Right hindlimb (tissue), 1 donor: Measurements from ENCODE around the gene ENOSF1.
"Not testable (repeated sequence)": the region's sequence is repeated elsewhere in the genome, so short reads cannot be mapped to it uniquely, and the experiment has no call there.

Experiments
- DNase-seq: peaks from one replicate; pipeline ENCODE4 v3.0.0-alpha.2; 2018

Gene ENOSF1

GRCh38 chr18:712401-713134 lies at the start of gene ENOSF1:
ENOSF1 (minus strand) TSS chr18:712630; CDS start chr18:712587, 43 bp downstream.
- peak; percentile 85 for DNase-seq

GRCh38 chr18:759864-760263 lies 47.4 kb upstream of the ENOSF1 start:
- not testable (repeated sequence) for DNase-seq

- no peak for DNase-seq
These were observed 43.1 kb upstream of the ENOSF1 start for GRCh38 chr18:755506-755905.

- DNase-seq = no peak
These were observed 42.2 kb upstream of the ENOSF1 start for GRCh38 chr18:754656-755055.

GRCh38 chr18:750456-750855 lies 38.0 kb upstream of the ENOSF1 start:
- no peak for DNase-seq

GRCh38 chr18:744832-745597 lies 32.6 kb upstream of the ENOSF1 start:
- no peak for DNase-seq

- DNase-seq = no peak
These were observed 29.6 kb upstream of the ENOSF1 start for GRCh38 chr18:741931-742512.

GRCh38 chr18:732371-732770 lies 19.9 kb upstream of the ENOSF1 start:
- no peak for DNase-seq

GRCh38 chr18:731185-731584 lies 18.8 kb upstream of the ENOSF1 start:
- DNase-seq = no peak

GRCh38 chr18:730692-731091 lies 18.3 kb upstream of the ENOSF1 start:
- DNase-seq = no peak

GRCh38 chr18:730120-730519 lies 17.7 kb upstream of the ENOSF1 start:
- DNase-seq = not testable (repeated sequence)

- no peak for DNase-seq
These were observed 13.2 kb upstream of the ENOSF1 start for GRCh38 chr18:725646-726045.

GRCh38 chr18:723541-724080 lies 11.2 kb upstream of the ENOSF1 start:
- DNase-seq = no peak

- DNase-seq = no peak
These were observed 4.6 kb upstream of the ENOSF1 start for GRCh38 chr18:717003-717402.

GRCh38 chr18:715626-716025 lies 3.2 kb upstream of the ENOSF1 start:
- no peak for DNase-seq

- DNase-seq = no peak
These were observed 683 bp upstream of the ENOSF1 start for GRCh38 chr18:713135-713490.

GRCh38 chr18:711657-712400 lies 601 bp downstream of the ENOSF1 start:
- DNase-seq = peak; percentile 76

GRCh38 chr18:711310-711656 lies 1.1 kb downstream of the ENOSF1 start:
- no peak for DNase-seq

- no peak for DNase-seq
These were observed 1.8 kb downstream of the ENOSF1 start for GRCh38 chr18:710418-711300.

GRCh38 chr18:709771-710170 lies 2.7 kb downstream of the ENOSF1 start:
- no peak for DNase-seq

GRCh38 chr18:708096-708495 lies 4.3 kb downstream of the ENOSF1 start:
- no peak for DNase-seq

GRCh38 chr18:706405-706804 lies 6.0 kb downstream of the ENOSF1 start:
- DNase-seq = no peak
